ENCODE data around the gene HTRA1.

The HTRA1 gene

GRCh38 chr10:122494173-122494820 is 32.9 kb downstream of the HTRA1 start:
- Histone ChIP-seq H3K27ac (ENCODE audit: low read length) (no peak overlapping the region), H3K4me1 (ENCODE audit: control insufficient read depth, insufficient read depth, low read length) (no peaks in the 10 kb centered on the region), H3K36me3 (ENCODE audit: control insufficient read depth, insufficient read depth, low read length) (no peaks in the 10 kb centered on the region), H3K9me3 (ENCODE audit: control insufficient read depth, insufficient read depth, low read length) (no peaks in the 10 kb centered on the region), H3K4me3 (ENCODE audit: low read length) (no peak overlapping the region), H3K27me3 (ENCODE audit: control insufficient read depth, insufficient read depth, low read length) (no peaks in the 10 kb centered on the region)
- no peak for DNase-seq (ENCODE audit: low read depth, low spot score)
- no CpG with 5 or more reads among the region's 20 CpGs for WGBS (ENCODE audit: insufficient coverage, insufficient read length)

- Histone ChIP-seq H3K27me3 (ENCODE audit: control insufficient read depth, insufficient read depth, low read length) (no peaks in the 10 kb centered on the region), H3K27ac (ENCODE audit: low read length) (no peak overlapping the region), H3K4me3 (ENCODE audit: low read length) (no peak overlapping the region), H3K9me3 (ENCODE audit: control insufficient read depth, insufficient read depth, low read length) (no peaks in the 10 kb centered on the region), H3K4me1 (ENCODE audit: control insufficient read depth, insufficient read depth, low read length) (no peaks in the 10 kb centered on the region), H3K36me3 (ENCODE audit: control insufficient read depth, insufficient read depth, low read length) (no peaks in the 10 kb centered on the region)
- no peak for DNase-seq (ENCODE audit: low read depth, low spot score)
- WGBS (ENCODE audit: insufficient coverage, insufficient read length): no CpG with 5 or more reads among the region's 14 CpGs
Observed at GRCh38 chr10:122494833-122495232, 33.5 kb downstream of the HTRA1 start.

- WGBS (ENCODE audit: insufficient coverage, insufficient read length): no CpG with 5 or more reads among the region's 12 CpGs
- H3K9me3 ChIP-seq (ENCODE audit: control insufficient read depth, insufficient read depth, low read length): no peaks in the 10 kb centered on the region
- no peaks in the 10 kb centered on the region for H3K27me3 ChIP-seq (ENCODE audit: control insufficient read depth, insufficient read depth, low read length)
- no peaks in the 10 kb centered on the region for H3K4me1 ChIP-seq (ENCODE audit: control insufficient read depth, insufficient read depth, low read length)
- no peak for DNase-seq (ENCODE audit: low read depth, low spot score)
- no peaks in the 10 kb centered on the region for H3K36me3 ChIP-seq (ENCODE audit: control insufficient read depth, insufficient read depth, low read length)
- no peak overlapping the region for H3K27ac ChIP-seq (ENCODE audit: low read length)
- no peak overlapping the region for H3K4me3 ChIP-seq (ENCODE audit: low read length)
Observed at GRCh38 chr10:122495406-122496340, 34.3 kb downstream of the HTRA1 start.

GRCh38 chr10:122497241-122497640 is 35.9 kb downstream of the HTRA1 start:
- Histone ChIP-seq H3K27ac (ENCODE audit: low read length) (no peak overlapping the region), H3K4me1 (ENCODE audit: control insufficient read depth, insufficient read depth, low read length) (no peaks in the 10 kb centered on the region), H3K4me3 (ENCODE audit: low read length) (no peak overlapping the region), H3K9me3 (ENCODE audit: control insufficient read depth, insufficient read depth, low read length) (no peaks in the 10 kb centered on the region), H3K27me3 (ENCODE audit: control insufficient read depth, insufficient read depth, low read length) (no peaks in the 10 kb centered on the region), H3K36me3 (ENCODE audit: control insufficient read depth, insufficient read depth, low read length) (no peaks in the 10 kb centered on the region)
- WGBS (ENCODE audit: insufficient coverage, insufficient read length): no CpG with 5 or more reads among the region's 2 CpGs
- DNase-seq (ENCODE audit: low read depth, low spot score): no peak

GRCh38 chr10:122498521-122498920 is 37.2 kb downstream of the HTRA1 start:
- Histone ChIP-seq H3K9me3 (ENCODE audit: control insufficient read depth, insufficient read depth, low read length) (no peaks in the 10 kb centered on the region), H3K36me3 (ENCODE audit: control insufficient read depth, insufficient read depth, low read length) (no peaks in the 10 kb centered on the region), H3K27me3 (ENCODE audit: control insufficient read depth, insufficient read depth, low read length) (no peaks in the 10 kb centered on the region), H3K4me1 (ENCODE audit: control insufficient read depth, insufficient read depth, low read length) (no peaks in the 10 kb centered on the region), H3K4me3 (ENCODE audit: low read length) (no peak overlapping the region), H3K27ac (ENCODE audit: low read length) (no peak overlapping the region)
- no peak for DNase-seq (ENCODE audit: low read depth, low spot score)
- WGBS (ENCODE audit: insufficient coverage, insufficient read length): no CpG with 5 or more reads among the region's 5 CpGs

GRCh38 chr10:122499012-122499411 is 37.7 kb downstream of the HTRA1 start:
- no peak for DNase-seq (ENCODE audit: low read depth, low spot score)
- Histone ChIP-seq H3K27ac (ENCODE audit: low read length) (no peak overlapping the region), H3K9me3 (ENCODE audit: control insufficient read depth, insufficient read depth, low read length) (no peaks in the 10 kb centered on the region), H3K4me3 (ENCODE audit: low read length) (no peak overlapping the region), H3K36me3 (ENCODE audit: control insufficient read depth, insufficient read depth, low read length) (no peaks in the 10 kb centered on the region), H3K4me1 (ENCODE audit: control insufficient read depth, insufficient read depth, low read length) (no peaks in the 10 kb centered on the region), H3K27me3 (ENCODE audit: control insufficient read depth, insufficient read depth, low read length) (no peaks in the 10 kb centered on the region)
- WGBS (ENCODE audit: insufficient coverage, insufficient read length): no CpG with 5 or more reads among the region's 8 CpGs

- DNase-seq (ENCODE audit: low read depth, low spot score): no peak
- H3K4me1 ChIP-seq (ENCODE audit: control insufficient read depth, insufficient read depth, low read length): no peaks in the 10 kb centered on the region
- H3K27ac ChIP-seq (ENCODE audit: low read length): no peak overlapping the region
- no peaks in the 10 kb centered on the region for H3K36me3 ChIP-seq (ENCODE audit: control insufficient read depth, insufficient read depth, low read length)
- H3K9me3 ChIP-seq (ENCODE audit: control insufficient read depth, insufficient read depth, low read length): no peaks in the 10 kb centered on the region
- no peak overlapping the region for H3K4me3 ChIP-seq (ENCODE audit: low read length)
- WGBS (ENCODE audit: insufficient coverage, insufficient read length): no CpG with 5 or more reads among the region's 5 CpGs
- H3K27me3 ChIP-seq (ENCODE audit: control insufficient read depth, insufficient read depth, low read length): no peaks in the 10 kb centered on the region
Observed at GRCh38 chr10:122499491-122499941, 38.2 kb downstream of the HTRA1 start.

GRCh38 chr10:122500194-122500593 is 38.8 kb downstream of the HTRA1 start:
- no CpG with 5 or more reads among the region's 5 CpGs for WGBS (ENCODE audit: insufficient coverage, insufficient read length)
- Histone ChIP-seq H3K27me3 (ENCODE audit: control insufficient read depth, insufficient read depth, low read length) (no peaks in the 10 kb centered on the region), H3K4me1 (ENCODE audit: control insufficient read depth, insufficient read depth, low read length) (no peaks in the 10 kb centered on the region), H3K4me3 (ENCODE audit: low read length) (no peak overlapping the region), H3K36me3 (ENCODE audit: control insufficient read depth, insufficient read depth, low read length) (no peaks in the 10 kb centered on the region), H3K27ac (ENCODE audit: low read length) (no peak overlapping the region), H3K9me3 (ENCODE audit: control insufficient read depth, insufficient read depth, low read length) (no peaks in the 10 kb centered on the region)
- no peak for DNase-seq (ENCODE audit: low read depth, low spot score)

GRCh38 chr10:122500726-122501125 is 39.4 kb downstream of the HTRA1 start:
- Histone ChIP-seq H3K4me3 (ENCODE audit: low read length) (no peak overlapping the region), H3K27me3 (ENCODE audit: control insufficient read depth, insufficient read depth, low read length) (no peaks in the 10 kb centered on the region), H3K9me3 (ENCODE audit: control insufficient read depth, insufficient read depth, low read length) (no peaks in the 10 kb centered on the region), H3K4me1 (ENCODE audit: control insufficient read depth, insufficient read depth, low read length) (no peaks in the 10 kb centered on the region), H3K36me3 (ENCODE audit: control insufficient read depth, insufficient read depth, low read length) (no peaks in the 10 kb centered on the region), H3K27ac (ENCODE audit: low read length) (no peak overlapping the region)
- WGBS (ENCODE audit: insufficient coverage, insufficient read length): no CpG with 5 or more reads among the region's 6 CpGs
- DNase-seq (ENCODE audit: low read depth, low spot score): no peak

- WGBS (ENCODE audit: insufficient coverage, insufficient read length): no CpG with 5 or more reads among the region's 13 CpGs
Observed at GRCh38 chr10:122503012-122503411, 41.7 kb downstream of the HTRA1 start.

More at GRCh38 chr10:122503012-122503411, 41.7 kb downstream of the HTRA1 start:
- no peaks in the 10 kb centered on the region; the same call in 1 of the 2 replicates for H3K4me1 ChIP-seq (ENCODE audit: control insufficient read depth, insufficient read depth, low read length)
- H3K36me3 ChIP-seq (ENCODE audit: control insufficient read depth, insufficient read depth, low read length): no peaks in the 10 kb centered on the region
- DNase-seq (ENCODE audit: low read depth, low spot score): no peak
- no peak overlapping the region for H3K27ac ChIP-seq (ENCODE audit: low read length)
- no peaks in the 10 kb centered on the region for H3K9me3 ChIP-seq (ENCODE audit: control insufficient read depth, insufficient read depth, low read length)
- no peaks in the 10 kb centered on the region for H3K27me3 ChIP-seq (ENCODE audit: control insufficient read depth, insufficient read depth, low read length)
- no peak overlapping the region for H3K4me3 ChIP-seq (ENCODE audit: low read length)
